ENCODE results near the gene LHX1. TPM values are rescaled to one million over a fixed set of nuclear protein-coding genes. Genes with fewer than 3 reads are reported as not detected.

The LHX1 gene
- total RNA-seq, 1 experiment from 2014 or later: 0.61 TPM

GRCh38 chr17:36971508-36971907, 34.2 kb downstream of the LHX1 start:
- Mint-ChIP-seq H3K27ac (no peak overlapping the region), H3K9me3 (peaks cover 6% of the 10 kb centered on the region; the same call in 1 of the 2 replicates), H3K27me3 (ENCODE audit: low read depth) (no peaks in the 10 kb centered on the region), H3K36me3 (peaks cover 13% of the 10 kb centered on the region), H3K4me3 (no peak overlapping the region), H3K4me1 (peaks cover 9% of the 10 kb centered on the region)
- CTCF ChIA-PET: interaction anchor here (0.6 to 1.0 kb wide), 3 partner anchors 76 to 368 kb away, joined by 3 to 6 read pairs (median 3); no protein-coding TSS in a partner anchor
- TF ChIP-seq ZNF232 (CRISPR knock-in tag; IDR thresholded peaks at IDR 0.05) (no peak), HMGXB4 (CRISPR knock-in tag; IDR thresholded peaks at IDR 0.05) (no peak), ZNF317 (CRISPR knock-in tag; IDR thresholded peaks at IDR 0.05; ENCODE audit: borderline replicate concordance, low read depth) (no peak), NFATC4 (CRISPR knock-in tag; IDR thresholded peaks at IDR 0.05) (no peak), GABPB1 (CRISPR knock-in tag; IDR thresholded peaks at IDR 0.05) (no peak), GRHL2 (CRISPR knock-in tag; IDR thresholded peaks at IDR 0.05; ENCODE audit: insufficient replicate concordance, severe bottlenecking) (no peak), NR2C2 (CRISPR knock-in tag; IDR thresholded peaks at IDR 0.05) (no peak), ATF6 (CRISPR knock-in tag; IDR thresholded peaks at IDR 0.05) (no peak), ZBTB21 (CRISPR knock-in tag; IDR thresholded peaks at IDR 0.05; ENCODE audit: borderline replicate concordance) (no peak)
- no peak for ATAC-seq
- POLR2A ChIA-PET: no interaction called here
- DNase-seq (ENCODE audit: low spot score): no peak

- TF ChIP-seq ZNF219 (CRISPR knock-in tag; IDR thresholded peaks at IDR 0.05; ENCODE audit: borderline replicate concordance) (no peak), STAT6 (CRISPR knock-in tag; conservative IDR thresholded peaks at IDR 0.05; ENCODE audit: low read depth) (no peak), NFYB (CRISPR knock-in tag; conservative IDR thresholded peaks at IDR 0.05; ENCODE audit: low read depth) (no peak)
- POLR2A ChIA-PET: no interaction called here
- peaks cover 6% of the 10 kb centered on the region; the same call in 1 of the 2 replicates for H3K9me3 Mint-ChIP-seq
- DNase-seq (ENCODE audit: low spot score) (no peak), ATAC-seq (no peak)
- no peak overlapping the region for H3K4me3 Mint-ChIP-seq
- H3K27me3 Mint-ChIP-seq (ENCODE audit: low read depth): no peaks in the 10 kb centered on the region
- CTCF ChIA-PET: interaction anchor here (0.6 kb wide), 1 partner anchor 204 kb away, joined by 3 read pairs; no protein-coding TSS in a partner anchor
- peaks cover 13% of the 10 kb centered on the region for H3K4me1 Mint-ChIP-seq
- H3K36me3 Mint-ChIP-seq: peaks cover 13% of the 10 kb centered on the region
- peak overlapping the region; percentile 63 for H3K27ac Mint-ChIP-seq
Observed at GRCh38 chr17:36972186-36972700, 35.0 kb downstream of the LHX1 start.

GRCh38 chr17:36972905-36973304, 35.6 kb downstream of the LHX1 start:
- peaks cover 6% of the 10 kb centered on the region; the same call in 1 of the 2 replicates for H3K9me3 Mint-ChIP-seq
- ChIA-PET POLR2A (no interaction called here), CTCF (no interaction called here)
- ATAC-seq (no peak), DNase-seq (ENCODE audit: low spot score) (no peak)
- H3K36me3 Mint-ChIP-seq: peaks cover 13% of the 10 kb centered on the region
- H3K4me3 Mint-ChIP-seq: no peak overlapping the region
- H3K27ac Mint-ChIP-seq: peak overlapping the region; percentile 86
- peaks cover 14% of the 10 kb centered on the region for H3K4me1 Mint-ChIP-seq
- H3K27me3 Mint-ChIP-seq (ENCODE audit: low read depth): no peaks in the 10 kb centered on the region
- no peak for TF ChIP-seq TEAD1 (CRISPR knock-in tag; IDR thresholded peaks at IDR 0.05)
- TF ChIP-seq ZNF121 (CRISPR knock-in tag; IDR thresholded peaks at IDR 0.05): no peak
- no peak for TF ChIP-seq TCF7 (CRISPR knock-in tag; IDR thresholded peaks at IDR 0.05; ENCODE audit: low read depth)
- no peak for TF ChIP-seq ZNF281 (CRISPR knock-in tag; IDR thresholded peaks at IDR 0.05)
- TF ChIP-seq ZNF317 (CRISPR knock-in tag; IDR thresholded peaks at IDR 0.05; ENCODE audit: borderline replicate concordance, low read depth): no peak
- no peak for TF ChIP-seq ZNF671 (CRISPR knock-in tag; IDR thresholded peaks at IDR 0.05)
- TF ChIP-seq NFYB (CRISPR knock-in tag; conservative IDR thresholded peaks at IDR 0.05; ENCODE audit: low read depth): no peak
- no peak for TF ChIP-seq ELF4 (CRISPR knock-in tag; IDR thresholded peaks at IDR 0.05; ENCODE audit: low read depth)
- no peak for TF ChIP-seq SMAD4 (CRISPR knock-in tag; IDR thresholded peaks at IDR 0.05)
- TF ChIP-seq KAT7 (CRISPR knock-in tag; IDR thresholded peaks at IDR 0.05; ENCODE audit: borderline replicate concordance): no peak
